Measurements from ENCODE around the gene DHDDS.

The DHDDS gene

GRCh38 chr1:26474818-26475217, 42.7 kb downstream of the DHDDS start:
- peaks cover 38% of the 10 kb centered on the region for H3K36me3 ChIP-seq (ENCODE audit: control insufficient read depth, insufficient read depth, low read length)
- peaks cover 18% of the 10 kb centered on the region for H3K4me1 ChIP-seq (ENCODE audit: control insufficient read depth, insufficient read depth, low read length, poor library complexity, severe bottlenecking)
- H3K27me3 ChIP-seq (replicated peaks; ENCODE audit: control insufficient read depth, insufficient read depth, low read length, poor library complexity, severe bottlenecking): no peaks in the 10 kb centered on the region
- H3K27ac ChIP-seq (ENCODE audit: insufficient read depth, low read length, poor library complexity, severe bottlenecking): no peak overlapping the region
- DNase-seq: no peak
- H3K4me3 ChIP-seq (ENCODE audit: insufficient read depth, low read depth, low read length, poor library complexity, severe bottlenecking): no peak overlapping the region
- no peaks in the 10 kb centered on the region for H3K9me3 ChIP-seq (ENCODE audit: control insufficient read depth, low read length)

GRCh38 chr1:26475989-26476388, 43.9 kb downstream of the DHDDS start:
- Histone ChIP-seq H3K4me1 (ENCODE audit: control insufficient read depth, insufficient read depth, low read length, poor library complexity, severe bottlenecking) (peaks cover 18% of the 10 kb centered on the region), H3K27ac (ENCODE audit: insufficient read depth, low read length, poor library complexity, severe bottlenecking) (no peak overlapping the region), H3K27me3 (replicated peaks; ENCODE audit: control insufficient read depth, insufficient read depth, low read length, poor library complexity, severe bottlenecking) (no peaks in the 10 kb centered on the region), H3K9me3 (ENCODE audit: control insufficient read depth, low read length) (no peaks in the 10 kb centered on the region), H3K36me3 (ENCODE audit: control insufficient read depth, insufficient read depth, low read length) (peaks cover 38% of the 10 kb centered on the region), H3K4me3 (ENCODE audit: insufficient read depth, low read depth, low read length, poor library complexity, severe bottlenecking) (no peak overlapping the region)
- no peak for DNase-seq

- DNase-seq: no peak
- Histone ChIP-seq H3K36me3 (ENCODE audit: control insufficient read depth, insufficient read depth, low read length) (peaks cover 38% of the 10 kb centered on the region), H3K9me3 (ENCODE audit: control insufficient read depth, low read length) (no peaks in the 10 kb centered on the region), H3K4me1 (ENCODE audit: control insufficient read depth, insufficient read depth, low read length, poor library complexity, severe bottlenecking) (peaks cover 10% of the 10 kb centered on the region), H3K27ac (ENCODE audit: insufficient read depth, low read length, poor library complexity, severe bottlenecking) (no peak overlapping the region), H3K27me3 (replicated peaks; ENCODE audit: control insufficient read depth, insufficient read depth, low read length, poor library complexity, severe bottlenecking) (no peaks in the 10 kb centered on the region), H3K4me3 (ENCODE audit: insufficient read depth, low read depth, low read length, poor library complexity, severe bottlenecking) (no peak overlapping the region)
Observed at GRCh38 chr1:26476958-26477357, 44.8 kb downstream of the DHDDS start.

- no peak for DNase-seq
Observed at GRCh38 chr1:26477446-26478152, 45.5 kb downstream of the DHDDS start.

GRCh38 chr1:26478159-26478558, 46.0 kb downstream of the DHDDS start:
- H3K36me3 ChIP-seq (ENCODE audit: control insufficient read depth, insufficient read depth, low read length): peaks cover 38% of the 10 kb centered on the region

More at GRCh38 chr1:26477446-26478152, 45.5 kb downstream of the DHDDS start:
- Histone ChIP-seq H3K36me3 (ENCODE audit: control insufficient read depth, insufficient read depth, low read length) (peaks cover 38% of the 10 kb centered on the region), H3K4me3 (ENCODE audit: insufficient read depth, low read depth, low read length, poor library complexity, severe bottlenecking) (no peak overlapping the region), H3K4me1 (ENCODE audit: control insufficient read depth, insufficient read depth, low read length, poor library complexity, severe bottlenecking) (peaks cover 9% of the 10 kb centered on the region), H3K27me3 (replicated peaks; ENCODE audit: control insufficient read depth, insufficient read depth, low read length, poor library complexity, severe bottlenecking) (no peaks in the 10 kb centered on the region), H3K27ac (ENCODE audit: insufficient read depth, low read length, poor library complexity, severe bottlenecking) (no peak overlapping the region), H3K9me3 (ENCODE audit: control insufficient read depth, low read length) (no peaks in the 10 kb centered on the region)

GRCh38 chr1:26478988-26479387, 46.9 kb downstream of the DHDDS start:
- Histone ChIP-seq H3K4me3 (ENCODE audit: insufficient read depth, low read depth, low read length, poor library complexity, severe bottlenecking) (no peak overlapping the region), H3K9me3 (ENCODE audit: control insufficient read depth, low read length) (no peaks in the 10 kb centered on the region), H3K27ac (ENCODE audit: insufficient read depth, low read length, poor library complexity, severe bottlenecking) (no peak overlapping the region), H3K27me3 (replicated peaks; ENCODE audit: control insufficient read depth, insufficient read depth, low read length, poor library complexity, severe bottlenecking) (no peaks in the 10 kb centered on the region), H3K36me3 (ENCODE audit: control insufficient read depth, insufficient read depth, low read length) (peaks cover 36% of the 10 kb centered on the region), H3K4me1 (ENCODE audit: control insufficient read depth, insufficient read depth, low read length, poor library complexity, severe bottlenecking) (peaks cover under 1% of the 10 kb centered on the region)
- DNase-seq: no peak

More at GRCh38 chr1:26478159-26478558, 46.0 kb downstream of the DHDDS start:
- H3K27ac ChIP-seq (ENCODE audit: insufficient read depth, low read length, poor library complexity, severe bottlenecking): no peak overlapping the region
- H3K27me3 ChIP-seq (replicated peaks; ENCODE audit: control insufficient read depth, insufficient read depth, low read length, poor library complexity, severe bottlenecking): no peaks in the 10 kb centered on the region
- H3K4me3 ChIP-seq (ENCODE audit: insufficient read depth, low read depth, low read length, poor library complexity, severe bottlenecking): no peak overlapping the region
- H3K4me1 ChIP-seq (ENCODE audit: control insufficient read depth, insufficient read depth, low read length, poor library complexity, severe bottlenecking): peaks cover 9% of the 10 kb centered on the region
- DNase-seq: no peak
- no peaks in the 10 kb centered on the region for H3K9me3 ChIP-seq (ENCODE audit: control insufficient read depth, low read length)

- no peaks in the 10 kb centered on the region for H3K27me3 ChIP-seq (replicated peaks; ENCODE audit: control insufficient read depth, insufficient read depth, low read length, poor library complexity, severe bottlenecking)
- H3K36me3 ChIP-seq (ENCODE audit: control insufficient read depth, insufficient read depth, low read length): peaks cover 5% of the 10 kb centered on the region
- DNase-seq: no peak
- no peak overlapping the region for H3K4me3 ChIP-seq (ENCODE audit: insufficient read depth, low read depth, low read length, poor library complexity, severe bottlenecking)
- no peak overlapping the region for H3K27ac ChIP-seq (ENCODE audit: insufficient read depth, low read length, poor library complexity, severe bottlenecking)
- no peaks in the 10 kb centered on the region for H3K9me3 ChIP-seq (ENCODE audit: control insufficient read depth, low read length)
- H3K4me1 ChIP-seq (ENCODE audit: control insufficient read depth, insufficient read depth, low read length, poor library complexity, severe bottlenecking): no peaks in the 10 kb centered on the region
Observed at GRCh38 chr1:26482921-26483320, 50.8 kb downstream of the DHDDS start.

GRCh38 chr1:26483980-26484379, 51.9 kb downstream of the DHDDS start:
- peaks cover 2% of the 10 kb centered on the region for H3K36me3 ChIP-seq (ENCODE audit: control insufficient read depth, insufficient read depth, low read length)
- H3K4me1 ChIP-seq (ENCODE audit: control insufficient read depth, insufficient read depth, low read length, poor library complexity, severe bottlenecking): no peaks in the 10 kb centered on the region
- no peaks in the 10 kb centered on the region for H3K27me3 ChIP-seq (replicated peaks; ENCODE audit: control insufficient read depth, insufficient read depth, low read length, poor library complexity, severe bottlenecking)
- H3K9me3 ChIP-seq (ENCODE audit: control insufficient read depth, low read length): no peaks in the 10 kb centered on the region
- no peak overlapping the region for H3K4me3 ChIP-seq (ENCODE audit: insufficient read depth, low read depth, low read length, poor library complexity, severe bottlenecking)
- DNase-seq: no peak
- no peak overlapping the region for H3K27ac ChIP-seq (ENCODE audit: insufficient read depth, low read length, poor library complexity, severe bottlenecking)

GRCh38 chr1:26490155-26490554, 58.0 kb downstream of the DHDDS start:
- Histone ChIP-seq H3K36me3 (ENCODE audit: control insufficient read depth, insufficient read depth, low read length) (no peaks in the 10 kb centered on the region), H3K27me3 (replicated peaks; ENCODE audit: control insufficient read depth, insufficient read depth, low read length, poor library complexity, severe bottlenecking) (no peaks in the 10 kb centered on the region), H3K4me1 (ENCODE audit: control insufficient read depth, insufficient read depth, low read length, poor library complexity, severe bottlenecking) (no peaks in the 10 kb centered on the region), H3K9me3 (ENCODE audit: control insufficient read depth, low read length) (no peaks in the 10 kb centered on the region), H3K27ac (ENCODE audit: insufficient read depth, low read length, poor library complexity, severe bottlenecking) (no peak overlapping the region), H3K4me3 (ENCODE audit: insufficient read depth, low read depth, low read length, poor library complexity, severe bottlenecking) (no peak overlapping the region)
- DNase-seq: no peak

- Histone ChIP-seq H3K4me3 (ENCODE audit: insufficient read depth, low read depth, low read length, poor library complexity, severe bottlenecking) (no peak overlapping the region), H3K27ac (ENCODE audit: insufficient read depth, low read length, poor library complexity, severe bottlenecking) (no peak overlapping the region), H3K36me3 (ENCODE audit: control insufficient read depth, insufficient read depth, low read length) (no peaks in the 10 kb centered on the region), H3K4me1 (ENCODE audit: control insufficient read depth, insufficient read depth, low read length, poor library complexity, severe bottlenecking) (no peaks in the 10 kb centered on the region), H3K9me3 (ENCODE audit: control insufficient read depth, low read length) (no peaks in the 10 kb centered on the region), H3K27me3 (replicated peaks; ENCODE audit: control insufficient read depth, insufficient read depth, low read length, poor library complexity, severe bottlenecking) (no peaks in the 10 kb centered on the region)
- no peak for DNase-seq
Observed at GRCh38 chr1:26493267-26493666, 61.1 kb downstream of the DHDDS start.
